PFSK-1 (cell line): ENCODE results near the gene PCSK6.

Experiments used
- FOXP2 ChIP-seq: optimal IDR thresholded peaks from 2 replicates; pipeline ENCODE3; 2011; ENCODE audit warnings: borderline replicate concordance, control low read depth, inconsistent platforms; ENCODE audit not compliant: insufficient read depth; ENCODE audit errors: extremely low read length, extremely low read depth
- POLR2AphosphoS5 ChIP-seq: IDR thresholded peaks from 2 replicates; pipeline ENCODE4 v1.6.1; 2012; ENCODE audit warnings: low read depth, mild to moderate bottlenecking, control low read depth, low read length, moderate library complexity
- REST ChIP-seq, 2 experiments: IDR thresholded peaks; 2 replicates each; pipeline versions ENCODE4 v1.6.1 to v1.8.0; 2011 to 2012; ENCODE audit warnings: low read depth in 2 of 2, low read length in 2 of 2, control low read depth in 1 of 2, inconsistent platforms in 1 of 2, mild to moderate bottlenecking in 1 of 2, moderate library complexity in 1 of 2; ENCODE audit not compliant: insufficient read depth in 1 of 2
- SIN3A ChIP-seq: IDR thresholded peaks from 2 replicates; pipeline ENCODE4 v1.6.1; 2012; ENCODE audit warnings: mild to moderate bottlenecking, low read length, moderate library complexity, borderline replicate concordance; ENCODE audit not compliant: insufficient read depth
- TAF1 ChIP-seq: IDR thresholded peaks from 2 replicates; pipeline ENCODE4 v1.6.1; 2012; ENCODE audit warnings: low read length, control low read depth, borderline replicate concordance; ENCODE audit not compliant: insufficient read depth

PCSK6 gene

GRCh38 chr15:101368086-101368780, 121.3 kb downstream of the PCSK6 start:
- TF ChIP-seq FOXP2 = no peak
- no peak for TF ChIP-seq SIN3A
- no peak for TF ChIP-seq REST (IDR thresholded peaks at IDR 0.05; ENCODE audit: insufficient read depth in 1 of 2, low read depth in 2 of 2, low read length in 2 of 2)

GRCh38 chr15:101366853-101367252, 122.7 kb downstream of the PCSK6 start:
- no peak for TF ChIP-seq TAF1

- TF ChIP-seq REST (IDR thresholded peaks at IDR 0.05; ENCODE audit: insufficient read depth in 1 of 2, low read depth in 2 of 2, low read length in 2 of 2) (no peak), FOXP2 (no peak), TAF1 (no peak), SIN3A (no peak), POLR2AphosphoS5 (no peak)
Measured at GRCh38 chr15:101362986-101363566, 126.4 kb downstream of the PCSK6 start.

GRCh38 chr15:101362359-101362758, 127.1 kb downstream of the PCSK6 start:
- no peak for TF ChIP-seq FOXP2
- TF ChIP-seq REST (IDR thresholded peaks at IDR 0.05; ENCODE audit: insufficient read depth in 1 of 2, low read depth in 2 of 2, low read length in 2 of 2) = no peak
- TF ChIP-seq TAF1 = no peak
- no peak for TF ChIP-seq SIN3A
- TF ChIP-seq POLR2AphosphoS5 = no peak

GRCh38 chr15:101361418-101361817, 128.1 kb downstream of the PCSK6 start:
- TF ChIP-seq SIN3A = no peak
- TF ChIP-seq TAF1 = no peak
- no peak for TF ChIP-seq FOXP2
- no peak for TF ChIP-seq REST (IDR thresholded peaks at IDR 0.05; ENCODE audit: insufficient read depth in 1 of 2, low read depth in 2 of 2, low read length in 2 of 2)
